HG03469 (cell line): ENCODE results near the gene OTOR.

Experiments used
- ATAC-seq: cut with Tn5 transposase; IDR thresholded peaks from one replicate; pipeline ENCODE4 v1.9.1; 2021; ENCODE audit warnings: mild to moderate bottlenecking, moderate library complexity, moderate number of reproducible peaks; ENCODE audit not compliant: unreplicated experiment

Gene OTOR

GRCh38 chr20:16747291-16747811, 807 bp upstream of the OTOR start:
- no peak for ATAC-seq

GRCh38 chr20:16749573-16749972, 1.4 kb downstream of the OTOR start:
- no peak for ATAC-seq

- no peak for ATAC-seq
Observed at GRCh38 chr20:16752082-16752481, 3.9 kb downstream of the OTOR start.

- ATAC-seq = no peak
Observed at GRCh38 chr20:16752901-16753300, 4.7 kb downstream of the OTOR start.

GRCh38 chr20:16758454-16759180, 10.5 kb downstream of the OTOR start:
- no peak for ATAC-seq

GRCh38 chr20:16759181-16759563, 11.0 kb downstream of the OTOR start:
- no peak for ATAC-seq

- no peak for ATAC-seq
Observed at GRCh38 chr20:16760431-16761304, 12.5 kb downstream of the OTOR start.

GRCh38 chr20:16761305-16761829, 13.2 kb downstream of the OTOR start:
- peak; percentile 54 for ATAC-seq

- no peak for ATAC-seq
Observed at GRCh38 chr20:16764560-16764959, 16.4 kb downstream of the OTOR start.

GRCh38 chr20:16771213-16771612, 23.1 kb downstream of the OTOR start:
- ATAC-seq = no peak

- ATAC-seq = no peak
Observed at GRCh38 chr20:16775961-16776360, 27.8 kb downstream of the OTOR start.

- no peak for ATAC-seq
Observed at GRCh38 chr20:16777126-16777525, 29.0 kb downstream of the OTOR start.

GRCh38 chr20:16778159-16778558, 30.0 kb downstream of the OTOR start:
- no peak for ATAC-seq

- ATAC-seq = no peak
Observed at GRCh38 chr20:16781496-16781895, 33.3 kb downstream of the OTOR start.

GRCh38 chr20:16785226-16785625, 37.1 kb downstream of the OTOR start:
- ATAC-seq = no peak
